GM23338 (cell line): Measurements from ENCODE around the gene BDH1. TPM values are rescaled to one million over a fixed set of nuclear protein-coding genes. Genes with fewer than 3 reads are reported as not detected.

Source experiments
- ATAC-seq: fragments of 200-7000 bp; cut with Tn5 transposase; 3 replicates; pipeline ENCODE4 v1.9.1; 2020
- DNase-seq: peaks from one replicate; pipeline ENCODE4 v3.0.0-alpha.2; 2015; ENCODE audit warnings: low spot score
- H2AFZ ChIP-seq: fragments of 200-600 bp; sonication (generic); 2 replicates; pipeline ENCODE4 v1.8.0; 2016; ENCODE audit warnings: antibody characterized with exemption, mild to moderate bottlenecking, moderate library complexity
- H3F3A ChIP-seq: fragments of 200-600 bp; sonication (generic); replicated peaks from 2 replicates; pipeline ENCODE4 v1.8.0; 2017; ENCODE audit warnings: antibody characterized with exemption, mixed run types, low read depth
- H3K27ac ChIP-seq: fragments of 200-600 bp; sonication (generic); 2 replicates; pipeline ENCODE4 v1.6.1; 2016; ENCODE audit warnings: low read depth
- H3K27me3 ChIP-seq: fragments of 200-600 bp; sonication (generic); 2 replicates; pipeline ENCODE4 v1.8.0; 2016; ENCODE audit warnings: mild to moderate bottlenecking, mixed run types, moderate library complexity; ENCODE audit not compliant: insufficient read depth
- H3K36me3 ChIP-seq: fragments of 200-600 bp; sonication (generic); 2 replicates; pipeline ENCODE4 v1.8.0; 2016; ENCODE audit warnings: mild to moderate bottlenecking; ENCODE audit not compliant: insufficient read depth
- H3K4me1 ChIP-seq: fragments of 200-600 bp; sonication (generic); 2 replicates; pipeline ENCODE4 v1.8.0; 2016; ENCODE audit warnings: mild to moderate bottlenecking, moderate library complexity; ENCODE audit not compliant: insufficient read depth
- H3K4me2 ChIP-seq: fragments of 200-600 bp; sonication (generic); 2 replicates; pipeline ENCODE4 v1.7.1; 2017; ENCODE audit warnings: mixed run types
- H3K4me3 ChIP-seq: fragments of 200-600 bp; sonication (generic); 2 replicates; pipeline ENCODE4 v1.6.1; 2016; ENCODE audit warnings: mixed run types
- H3K79me2 ChIP-seq: fragments of 200-600 bp; sonication (generic); replicated peaks from 2 replicates; pipeline ENCODE4 v1.8.0; 2017; ENCODE audit warnings: mild to moderate bottlenecking; ENCODE audit not compliant: insufficient read depth
- H3K9me2 ChIP-seq: fragments of 200-600 bp; sonication (generic); 2 replicates; pipeline ENCODE4 v1.8.0; 2017; ENCODE audit not compliant: insufficient read depth
- H4K20me1 ChIP-seq: fragments of 200-600 bp; sonication (generic); replicated peaks from 2 replicates; pipeline ENCODE4 v1.8.0; 2017; ENCODE audit warnings: mild to moderate bottlenecking; ENCODE audit not compliant: insufficient read depth
- H3K27ac Mint-ChIP-seq: 2 replicates; pipeline ENCODE4 v1.8.0; 2020; ENCODE audit warnings: inconsistent platforms, mild to moderate bottlenecking, moderate library complexity, mixed read lengths
- H3K27me3 Mint-ChIP-seq: 3 replicates; pipeline ENCODE4 v1.8.0; 2022; ENCODE audit warnings: low read depth, mild to moderate bottlenecking, moderate library complexity, mixed read lengths, inconsistent platforms; ENCODE audit not compliant: insufficient read depth, poor library complexity
- H3K36me3 Mint-ChIP-seq: 3 replicates; pipeline ENCODE4 v1.8.0; 2021; ENCODE audit warnings: low read depth, mild to moderate bottlenecking, inconsistent platforms, moderate library complexity, mixed read lengths
- H3K4me1 Mint-ChIP-seq: 3 replicates; pipeline ENCODE4 v1.8.0; 2020; ENCODE audit warnings: mild to moderate bottlenecking, inconsistent platforms, mixed read lengths
- H3K4me3 Mint-ChIP-seq: 3 replicates; pipeline ENCODE4 v1.8.0; 2021; ENCODE audit warnings: moderate library complexity, mild to moderate bottlenecking, inconsistent platforms, mixed read lengths
- H3K9me3 Mint-ChIP-seq: 3 replicates; pipeline ENCODE4 v1.8.0; 2020; ENCODE audit warnings: moderate library complexity, mild to moderate bottlenecking, inconsistent platforms, mixed read lengths
- CREB1 ChIP-seq: fragments of 250-450 bp; sonication (Bioruptor Pico); IDR thresholded peaks from 2 replicates; pipeline ENCODE4 v1.5.0; 2020; ENCODE audit warnings: low read depth, mild to moderate bottlenecking, moderate library complexity
- CTCF ChIP-seq, 2 experiments: fragments of 200-600 bp in 1 of 2; sonication (generic) in 1 of 2; conservative IDR thresholded peaks; 2 replicates each; pipeline versions ENCODE4 v1.5.1 to v1.6.1; 2016 to 2017; ENCODE audit warnings: antibody characterized with exemption in 2 of 2, low read depth in 2 of 2, mild to moderate bottlenecking in 2 of 2, moderate library complexity in 1 of 2
- ETS1 ChIP-seq: IDR thresholded peaks from 2 replicates; pipeline ENCODE4 v1.6.1; 2016; ENCODE audit warnings: antibody characterized with exemption
- EZH2 ChIP-seq: fragments of 200-600 bp; sonication (generic); IDR thresholded peaks from one replicate; pipeline ENCODE4 v1.8.0; 2017; ENCODE audit warnings: antibody characterized with exemption, mild to moderate bottlenecking, low read depth; ENCODE audit not compliant: unreplicated experiment
- EZH2phosphoT487 ChIP-seq: fragments of 200-600 bp; sonication (generic); IDR thresholded peaks from one replicate; pipeline ENCODE4 v1.8.1; 2018; ENCODE audit warnings: antibody characterized with exemption; ENCODE audit not compliant: unreplicated experiment
- JUNB ChIP-seq: IDR thresholded peaks from one replicate; pipeline ENCODE4 v1.6.1; 2016; ENCODE audit warnings: antibody characterized with exemption; ENCODE audit not compliant: unreplicated experiment
- NANOG ChIP-seq: IDR thresholded peaks from 2 replicates; pipeline ENCODE4 v1.6.1; 2016; ENCODE audit warnings: antibody characterized with exemption, borderline replicate concordance
- POLR2AphosphoS5 ChIP-seq: IDR thresholded peaks from 2 replicates; pipeline ENCODE4 v1.6.1; 2016; ENCODE audit warnings: antibody characterized with exemption, low read depth
- REST ChIP-seq: IDR thresholded peaks from one replicate; pipeline ENCODE4 v1.6.1; 2018; ENCODE audit warnings: antibody characterized with exemption; ENCODE audit not compliant: unreplicated experiment
- STAT1 ChIP-seq: IDR thresholded peaks from one replicate; pipeline ENCODE4 v1.6.1; 2016; ENCODE audit warnings: antibody characterized with exemption; ENCODE audit not compliant: unreplicated experiment
- ZNF114 ChIP-seq: fragments of 250-450 bp; sonication (Bioruptor Pico); IDR thresholded peaks from 2 replicates; pipeline ENCODE4 v1.5.0; 2020; ENCODE audit warnings: mild to moderate bottlenecking, moderate library complexity
- ZNF331 ChIP-seq: fragments of 250-450 bp; sonication (Bioruptor Pico); IDR thresholded peaks from 2 replicates; pipeline ENCODE4 v1.5.0; 2020; ENCODE audit warnings: low read depth, mild to moderate bottlenecking, moderate library complexity
- ZNF462 ChIP-seq: fragments of 250-450 bp; sonication (Bioruptor Pico); IDR thresholded peaks from 2 replicates; pipeline ENCODE4 v1.5.0; 2020; ENCODE audit warnings: mild to moderate bottlenecking, moderate library complexity
- polyA plus RNA-seq: library from polyadenylated mRNA; unstranded; fragments of >200 nt; fragmentation: Nextera tagmentation; extraction: Ambion mirVana; gene quantifications from 2 replicates; pipeline ENCODE4 v1.2.1, GENCODE V29; 2016
- total RNA-seq: library from RNA; depleted of rRNA; stranded (reverse); fragments of >200 nt; shearing (Covaris generic); gene quantifications from 2 replicates; pipeline ENCODE4 v1.2.3, GENCODE V29; 2014

Gene BDH1
- total and polyA plus RNA-seq, 2 experiments from 2014 or later = 18.1 to 19.3 TPM

- no peaks in the 10 kb centered on the region for H3K27me3 ChIP-seq
- peaks cover 6% of the 10 kb centered on the region for H3K27me3 Mint-ChIP-seq
- H3F3A ChIP-seq = no peaks in the 10 kb centered on the region
- no peaks in the 10 kb centered on the region for H3K9me2 ChIP-seq
- peaks cover under 1% of the 10 kb centered on the region; the same call in 2 of the 3 replicates for H3K4me1 Mint-ChIP-seq
- ATAC-seq = no peak
- H3K36me3 Mint-ChIP-seq = peaks cover 21% of the 10 kb centered on the region
- H3K4me1 ChIP-seq = no peaks in the 10 kb centered on the region
- DNase-seq = no peak
- H3K79me2 ChIP-seq = no peaks in the 10 kb centered on the region
- H3K9me3 Mint-ChIP-seq = no peaks in the 10 kb centered on the region
- H2AFZ ChIP-seq = no peak overlapping the region
- peaks cover 3% of the 10 kb centered on the region; the same call in 1 of the 2 replicates for H4K20me1 ChIP-seq
- no peak for TF ChIP-seq REST
- TF ChIP-seq EZH2phosphoT487 = no peak
- no peak for TF ChIP-seq ETS1
- no peak for TF ChIP-seq EZH2
- no peak for TF ChIP-seq ZNF114 (CRISPR knock-in tag)
- no peak for TF ChIP-seq JUNB
- TF ChIP-seq NANOG = no peak
- no peak for TF ChIP-seq CREB1 (CRISPR knock-in tag)
- TF ChIP-seq POLR2AphosphoS5 = no peak
- no peak for TF ChIP-seq ZNF331 (CRISPR knock-in tag)
- TF ChIP-seq STAT1 = no peak
- TF ChIP-seq ZNF462 (CRISPR knock-in tag) = no peak
- no peak for TF ChIP-seq CTCF (conservative IDR thresholded peaks at IDR 0.05; ENCODE audit: low read depth in 2 of 2)
- H3K4me2 ChIP-seq = no peak overlapping the region
- H3K36me3 ChIP-seq = no peaks in the 10 kb centered on the region
- H3K4me3 ChIP-seq = no peak overlapping the region
- no peak overlapping the region for H3K27ac ChIP-seq
- no peak overlapping the region for H3K27ac Mint-ChIP-seq
- H3K4me3 Mint-ChIP-seq = no peak overlapping the region
Measured at GRCh38 chr3:197527569-197527968, 28.2 kb downstream of the BDH1 start.
